ENCODE measurements around the gene SLC7A9.

DNA sequence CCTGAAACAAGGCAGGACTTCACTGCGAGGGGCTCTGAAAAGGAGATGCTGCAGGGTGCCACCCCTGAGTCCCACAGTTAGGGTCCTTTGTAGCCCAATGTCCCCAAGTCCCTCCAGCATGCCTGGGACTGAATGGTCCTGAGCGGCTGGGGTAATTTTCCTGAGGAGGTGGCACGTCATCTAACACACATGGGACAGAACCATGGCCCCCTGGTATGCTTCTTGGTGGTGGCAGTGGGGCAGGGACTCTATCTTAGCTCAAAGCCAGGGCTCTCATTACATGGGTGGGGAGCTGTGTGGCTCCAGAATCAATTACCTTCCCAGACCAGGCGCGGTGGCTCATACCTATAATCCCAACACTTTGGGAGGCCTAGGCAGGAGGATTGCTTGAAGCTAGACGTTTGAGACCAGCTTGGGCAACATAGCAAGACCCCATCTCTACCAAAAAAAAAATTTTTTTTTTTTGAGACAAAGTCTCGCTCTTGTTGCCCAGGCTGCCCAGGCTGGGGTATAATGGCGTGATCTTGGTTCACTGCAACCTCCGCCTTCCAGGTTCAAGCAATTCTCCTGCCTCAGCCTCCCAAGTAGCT lies 7.9 kb upstream of the SLC7A9 start:
- TF ChIP-seq POLR2A (IDR thresholded peaks at IDR 0.05) (no peak), CTCF (IDR thresholded peaks at IDR 0.05) (no peak)

All from sigmoid colon (tissue), 3 donors.